Endodermal cell (in vitro differentiated cells): ENCODE measurements around the gene ZBTB7C. TPM values are rescaled to one million over a fixed set of nuclear protein-coding genes. Genes with fewer than 3 reads are reported as not detected.
A peak's percentile ranks its signal among the peaks of the same experiment; 100 is the strongest.

ENCODE experiments used
- DNase-seq: peaks from one replicate; pipeline ENCODE4 v3.0.0-alpha.2; 2017
- H3K27ac ChIP-seq: 2 replicates; pipeline ENCODE4 v1.5.1; 2013; ENCODE audit warnings: mild to moderate bottlenecking, low read depth, low read length, moderate library complexity
- H3K27me3 ChIP-seq: 2 replicates; pipeline ENCODE4 v1.6.1; 2013; ENCODE audit warnings: mild to moderate bottlenecking, low read length, moderate library complexity; ENCODE audit not compliant: insufficient read depth, control insufficient read depth, poor library complexity, severe bottlenecking
- H3K36me3 ChIP-seq: 2 replicates; pipeline ENCODE4 v1.7.0; 2013; ENCODE audit warnings: mild to moderate bottlenecking, low read length, moderate library complexity; ENCODE audit not compliant: control insufficient read depth, insufficient read depth
- H3K4me1 ChIP-seq: one replicate; pipeline ENCODE4 v1.7.0; 2013; ENCODE audit warnings: low read length; ENCODE audit not compliant: control insufficient read depth, insufficient read depth
- H3K4me3 ChIP-seq: 2 replicates; pipeline ENCODE4 v1.5.1; 2013; ENCODE audit warnings: mild to moderate bottlenecking, low read length, moderate library complexity
- H3K9ac ChIP-seq: 2 replicates; pipeline ENCODE4 v1.6.1; 2013; ENCODE audit warnings: mild to moderate bottlenecking, low read length, moderate library complexity; ENCODE audit not compliant: poor library complexity, severe bottlenecking; ENCODE audit errors: extremely low read depth
- H3K9me3 ChIP-seq: 2 replicates; pipeline ENCODE4 v1.6.1; 2013; ENCODE audit warnings: mild to moderate bottlenecking, low read length, moderate library complexity; ENCODE audit not compliant: control insufficient read depth
- H3K27ac Mint-ChIP-seq: 2 replicates; pipeline ENCODE4 v1.8.0; 2020; ENCODE audit warnings: mixed read lengths
- H3K27me3 Mint-ChIP-seq: 2 replicates; pipeline ENCODE4 v1.8.0; 2021; ENCODE audit warnings: mild to moderate bottlenecking, mixed read lengths; ENCODE audit not compliant: insufficient read depth
- H3K36me3 Mint-ChIP-seq: 2 replicates; pipeline ENCODE4 v1.8.0; 2020; ENCODE audit warnings: low read depth, mixed read lengths
- H3K4me1 Mint-ChIP-seq: 2 replicates; pipeline ENCODE4 v1.8.0; 2020; ENCODE audit warnings: mixed read lengths
- H3K4me3 Mint-ChIP-seq: 2 replicates; pipeline ENCODE4 v1.8.0; 2020; ENCODE audit warnings: mild to moderate bottlenecking, moderate library complexity, mixed read lengths
- H3K9me3 Mint-ChIP-seq: 2 replicates; pipeline ENCODE4 v1.8.0; 2020; ENCODE audit warnings: mild to moderate bottlenecking, mixed read lengths
- WGBS, 2 experiments: methylation state at CpG; one replicate each; pipeline versions ENCODE4 v1.1.5 to v1.1.7; 2013; ENCODE audit warnings: missing lambda C conversion rate in 2 of 2, mixed read lengths in 1 of 2; ENCODE audit not compliant: insufficient coverage in 1 of 2, insufficient read length in 1 of 2; 5-methylcytosine and 5-hydroxymethylcytosine counted together
- total RNA-seq, 2 donors: library from RNA; stranded (reverse); fragmentation: NEBNext Ultra II Directional in 1 of 2; extraction: Animal tissue kit (Norgen Biotek cat#: 25700) in 1 of 2; gene quantifications; 2 replicates in 1 of 2; 3 replicates in 1 of 2; pipeline ENCODE4 v1.2.1, GENCODE V29; 2021
- TF ChIP-seq, protein P1 (sequence below): fragments of 200-600 bp; sonication (generic); conservative IDR thresholded peaks from 2 replicates; pipeline ENCODE4 v1.5.0; 2021; ENCODE audit warnings: antibody characterized with exemption, mild to moderate bottlenecking

Gene ZBTB7C
- total RNA-seq, 2 donors from 2014 or later, result 0.31 to 0.62 TPM

DNA sequence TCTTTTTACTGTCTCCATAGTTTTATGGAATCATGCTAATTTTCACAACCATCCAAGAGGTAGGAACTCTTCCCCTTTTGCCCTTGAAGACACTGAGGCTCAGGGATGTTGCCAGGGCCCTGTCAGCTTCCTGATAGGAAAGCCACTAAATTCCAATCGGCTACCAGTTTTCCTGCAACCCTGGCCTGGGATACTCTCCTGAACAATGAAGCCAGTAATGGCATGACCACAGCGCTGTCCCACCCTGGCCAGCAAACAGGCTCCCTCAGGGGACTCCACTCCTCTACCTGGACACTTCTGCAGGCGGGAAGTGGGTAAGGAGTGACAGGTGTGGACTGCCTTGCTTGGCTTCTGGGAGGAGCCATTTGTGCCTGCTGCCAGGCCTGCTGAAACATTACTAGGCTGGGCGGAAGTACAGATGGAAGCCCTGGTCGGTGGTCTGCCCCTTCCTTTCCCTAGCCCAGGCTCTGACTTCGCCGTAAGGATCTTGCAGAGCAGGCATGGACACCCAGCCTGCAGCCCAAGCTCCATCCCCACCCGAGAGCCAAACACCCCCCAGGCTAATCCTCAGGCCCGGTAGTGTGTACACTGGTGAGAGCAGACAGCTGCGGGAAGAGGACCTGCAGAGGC, 400.0 kb downstream of the ZBTB7C start:
- Mint-ChIP-seq H3K4me1 (peaks cover 17% of the 10 kb centered on the region), H3K4me3 (peak overlapping the region; percentile 63), H3K9me3 (peaks cover 10% of the 10 kb centered on the region), H3K27ac (no peak overlapping the region), H3K27me3 (peaks cover 7% of the 10 kb centered on the region), H3K36me3 (no peaks in the 10 kb centered on the region)
- 92 to 96% methylated on average over 6 to 10 of the region's 10 CpGs for WGBS, 2 experiments
- peak overlapping the region; percentile 78 for H3K4me3 ChIP-seq
- H3K36me3 ChIP-seq, result no peaks in the 10 kb centered on the region
- no peaks in the 10 kb centered on the region for H3K9me3 ChIP-seq
- H3K9ac ChIP-seq, result no peak overlapping the region
- DNase-seq, result no peak
- H3K4me1 ChIP-seq, result peaks cover 4% of the 10 kb centered on the region
- TF ChIP-seq, protein P1, sequence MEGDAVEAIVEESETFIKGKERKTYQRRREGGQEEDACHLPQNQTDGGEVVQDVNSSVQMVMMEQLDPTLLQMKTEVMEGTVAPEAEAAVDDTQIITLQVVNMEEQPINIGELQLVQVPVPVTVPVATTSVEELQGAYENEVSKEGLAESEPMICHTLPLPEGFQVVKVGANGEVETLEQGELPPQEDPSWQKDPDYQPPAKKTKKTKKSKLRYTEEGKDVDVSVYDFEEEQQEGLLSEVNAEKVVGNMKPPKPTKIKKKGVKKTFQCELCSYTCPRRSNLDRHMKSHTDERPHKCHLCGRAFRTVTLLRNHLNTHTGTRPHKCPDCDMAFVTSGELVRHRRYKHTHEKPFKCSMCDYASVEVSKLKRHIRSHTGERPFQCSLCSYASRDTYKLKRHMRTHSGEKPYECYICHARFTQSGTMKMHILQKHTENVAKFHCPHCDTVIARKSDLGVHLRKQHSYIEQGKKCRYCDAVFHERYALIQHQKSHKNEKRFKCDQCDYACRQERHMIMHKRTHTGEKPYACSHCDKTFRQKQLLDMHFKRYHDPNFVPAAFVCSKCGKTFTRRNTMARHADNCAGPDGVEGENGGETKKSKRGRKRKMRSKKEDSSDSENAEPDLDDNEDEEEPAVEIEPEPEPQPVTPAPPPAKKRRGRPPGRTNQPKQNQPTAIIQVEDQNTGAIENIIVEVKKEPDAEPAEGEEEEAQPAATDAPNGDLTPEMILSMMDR, result no peak
- no peaks in the 10 kb centered on the region for H3K27me3 ChIP-seq
- H3K27ac ChIP-seq, result no peak overlapping the region

GRCh38 chr18:48007955-48008701, 401.1 kb downstream of the ZBTB7C start:
- Histone ChIP-seq H3K27me3 (no peaks in the 10 kb centered on the region), H3K9ac (no peak overlapping the region), H3K36me3 (no peaks in the 10 kb centered on the region), H3K4me1 (peaks cover 4% of the 10 kb centered on the region), H3K4me3 (peak overlapping the region; percentile 78), H3K9me3 (no peaks in the 10 kb centered on the region), H3K27ac (no peak overlapping the region)
- Mint-ChIP-seq H3K27ac (peak overlapping the region; percentile 76), H3K4me1 (peaks cover 14% of the 10 kb centered on the region), H3K9me3 (peaks cover 10% of the 10 kb centered on the region), H3K27me3 (peaks cover 7% of the 10 kb centered on the region), H3K36me3 (no peaks in the 10 kb centered on the region), H3K4me3 (peak overlapping the region; percentile 63)
- DNase-seq, result peak; percentile 96
- TF ChIP-seq, protein P1, result peak; percentile 91
- 6 to 20% methylated on average over 15 to 68 of the region's 68 CpGs for WGBS, 2 experiments

DNA sequence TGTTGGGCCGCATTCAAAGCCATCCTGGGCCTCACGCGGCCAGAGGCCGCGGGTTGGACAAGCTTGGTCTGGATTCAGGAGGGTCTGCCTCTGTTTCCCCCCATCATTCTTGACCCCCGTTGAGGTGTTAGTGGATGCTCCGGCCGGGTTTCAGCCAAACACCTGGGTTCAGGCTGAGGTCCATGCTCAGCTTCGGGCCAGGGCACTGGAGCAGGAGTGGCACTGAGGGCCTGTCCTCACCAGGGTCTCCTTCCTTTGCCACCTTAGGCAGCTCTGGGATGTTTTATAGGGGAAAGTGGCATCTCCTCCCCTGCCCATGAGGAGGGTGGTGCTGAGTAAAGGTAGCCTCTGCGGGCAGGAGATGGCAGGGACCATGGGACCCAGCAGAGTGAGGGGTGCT, 401.8 kb downstream of the ZBTB7C start:
- no peaks in the 10 kb centered on the region for H3K36me3 ChIP-seq
- no peaks in the 10 kb centered on the region for H3K27me3 ChIP-seq
- Mint-ChIP-seq H3K36me3 (no peaks in the 10 kb centered on the region), H3K27me3 (peaks cover 7% of the 10 kb centered on the region), H3K4me3 (peak overlapping the region; percentile 63), H3K4me1 (peaks cover 14% of the 10 kb centered on the region), H3K27ac (no peak overlapping the region), H3K9me3 (peaks cover 10% of the 10 kb centered on the region)
- no peaks in the 10 kb centered on the region for H3K9me3 ChIP-seq
- 91 to 96% methylated on average over 5 to 10 of the region's 10 CpGs for WGBS, 2 experiments
- H3K27ac ChIP-seq, result no peak overlapping the region
- no peak overlapping the region for H3K9ac ChIP-seq
- TF ChIP-seq, protein P1, result no peak
- DNase-seq, result no peak
- H3K4me3 ChIP-seq, result peak overlapping the region; percentile 66
- H3K4me1 ChIP-seq, result peaks cover 4% of the 10 kb centered on the region
